ENCODE data around the gene PHC2. TPM values are rescaled to one million over a fixed set of nuclear protein-coding genes. Genes with fewer than 3 reads are reported as not detected.
A peak's percentile ranks its signal among the peaks of the same experiment; 100 is the strongest.

Gene PHC2
- total RNA-seq, 1 donor = 75.6 TPM

DNA sequence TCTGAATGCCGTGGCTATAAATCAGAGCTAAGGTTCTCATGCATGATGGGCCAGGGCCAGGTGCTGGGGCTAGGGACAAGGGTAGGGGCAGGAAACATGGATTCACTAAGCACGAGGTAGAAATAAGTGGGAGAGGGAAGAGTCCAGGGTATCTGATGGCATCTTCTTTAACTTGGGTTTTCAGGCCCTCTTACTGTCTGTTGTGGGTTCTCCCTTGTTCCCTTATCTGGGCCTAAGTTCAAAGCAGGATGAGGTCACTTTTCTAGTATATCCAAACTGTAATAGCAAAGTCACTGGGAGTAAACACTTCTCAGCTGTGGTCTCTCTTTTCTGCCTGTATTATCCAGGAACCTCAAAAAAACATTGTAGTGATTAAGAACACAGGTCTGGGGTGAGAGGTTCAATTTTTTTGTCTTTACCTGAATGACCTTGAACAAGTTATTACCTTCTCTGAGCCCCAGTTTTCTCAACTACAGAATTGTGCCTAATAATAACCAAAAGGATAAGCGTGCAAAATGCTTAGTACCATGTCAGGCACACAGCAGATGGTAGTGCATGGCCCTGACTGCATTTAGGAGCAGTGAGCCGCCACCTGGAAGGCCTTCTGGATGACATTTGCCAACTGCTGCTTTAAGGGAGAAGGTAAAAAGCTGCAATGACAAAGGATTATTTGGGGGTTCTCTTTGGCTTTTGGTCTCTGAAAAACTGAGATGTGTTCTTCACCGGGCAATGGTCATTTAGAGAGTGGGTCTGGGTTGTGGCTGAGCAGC is 56.4 kb downstream of the PHC2 start:
- peak; percentile 82 for DNase-seq (ENCODE audit: low read depth)
- TF ChIP-seq, protein P1, sequence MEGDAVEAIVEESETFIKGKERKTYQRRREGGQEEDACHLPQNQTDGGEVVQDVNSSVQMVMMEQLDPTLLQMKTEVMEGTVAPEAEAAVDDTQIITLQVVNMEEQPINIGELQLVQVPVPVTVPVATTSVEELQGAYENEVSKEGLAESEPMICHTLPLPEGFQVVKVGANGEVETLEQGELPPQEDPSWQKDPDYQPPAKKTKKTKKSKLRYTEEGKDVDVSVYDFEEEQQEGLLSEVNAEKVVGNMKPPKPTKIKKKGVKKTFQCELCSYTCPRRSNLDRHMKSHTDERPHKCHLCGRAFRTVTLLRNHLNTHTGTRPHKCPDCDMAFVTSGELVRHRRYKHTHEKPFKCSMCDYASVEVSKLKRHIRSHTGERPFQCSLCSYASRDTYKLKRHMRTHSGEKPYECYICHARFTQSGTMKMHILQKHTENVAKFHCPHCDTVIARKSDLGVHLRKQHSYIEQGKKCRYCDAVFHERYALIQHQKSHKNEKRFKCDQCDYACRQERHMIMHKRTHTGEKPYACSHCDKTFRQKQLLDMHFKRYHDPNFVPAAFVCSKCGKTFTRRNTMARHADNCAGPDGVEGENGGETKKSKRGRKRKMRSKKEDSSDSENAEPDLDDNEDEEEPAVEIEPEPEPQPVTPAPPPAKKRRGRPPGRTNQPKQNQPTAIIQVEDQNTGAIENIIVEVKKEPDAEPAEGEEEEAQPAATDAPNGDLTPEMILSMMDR (IDR thresholded peaks at IDR 0.05; ENCODE audit: insufficient read depth, low read depth, low read length) = no peak
- no peak overlapping the region for H3K4me3 ChIP-seq (ENCODE audit: low read depth, low read length)

- H3K4me3 ChIP-seq (ENCODE audit: low read depth, low read length) = no peak overlapping the region
- TF ChIP-seq, protein P1 (IDR thresholded peaks at IDR 0.05; ENCODE audit: insufficient read depth, low read depth, low read length) = no peak
- DNase-seq (ENCODE audit: low read depth) = no peak
These were observed 57.3 kb downstream of the PHC2 start for GRCh38 chr1:33373606-33374005.

DNA sequence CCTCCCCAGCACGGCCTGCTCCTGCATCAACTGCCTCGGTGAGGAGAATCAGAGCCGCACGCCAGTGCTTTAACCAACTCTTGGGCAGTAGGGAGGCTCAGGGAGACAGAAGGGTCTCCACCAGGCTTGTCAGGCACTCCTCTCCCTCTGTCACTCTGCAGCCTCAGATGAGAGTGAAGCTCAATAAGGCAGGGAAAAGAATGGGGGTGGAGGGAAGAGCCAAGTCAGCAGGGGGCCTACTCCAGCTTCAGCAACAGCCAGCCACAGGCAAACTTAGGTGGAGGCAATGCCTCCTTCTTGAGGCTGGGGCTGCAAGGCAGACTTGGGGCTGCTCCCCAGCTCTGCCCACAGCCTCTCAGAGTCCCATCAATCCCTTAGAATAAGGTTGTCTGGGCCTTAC is 58.2 kb downstream of the PHC2 start:
- DNase-seq (ENCODE audit: low read depth) = no peak
- TF ChIP-seq, protein P1 (IDR thresholded peaks at IDR 0.05; ENCODE audit: insufficient read depth, low read depth, low read length) = peak; percentile 21
- H3K4me3 ChIP-seq (ENCODE audit: low read depth, low read length) = no peak overlapping the region

DNA sequence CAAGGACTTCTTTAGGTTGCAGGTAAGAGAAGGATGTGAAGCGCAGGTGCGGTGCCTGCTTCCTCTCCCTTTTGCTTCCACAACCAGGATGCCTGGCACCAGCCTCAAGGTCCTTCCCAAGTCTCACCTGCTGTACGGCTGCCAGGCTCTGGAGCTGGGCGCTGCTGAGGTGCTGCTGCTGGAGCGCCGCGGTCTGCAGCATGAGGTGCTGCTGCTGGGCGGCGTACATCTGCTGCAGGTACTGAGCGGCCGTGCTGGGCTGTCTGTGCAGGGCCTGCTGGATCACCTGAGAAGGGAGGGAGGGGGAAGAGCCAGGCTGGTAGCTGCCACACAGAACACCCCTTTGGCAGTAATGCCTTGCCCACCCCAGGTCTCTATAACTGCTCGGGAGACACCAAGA is 58.7 kb downstream of the PHC2 start:
- DNase-seq (ENCODE audit: low read depth) = no peak
- TF ChIP-seq, protein P1 (IDR thresholded peaks at IDR 0.05; ENCODE audit: insufficient read depth, low read depth, low read length) = no peak

DNA sequence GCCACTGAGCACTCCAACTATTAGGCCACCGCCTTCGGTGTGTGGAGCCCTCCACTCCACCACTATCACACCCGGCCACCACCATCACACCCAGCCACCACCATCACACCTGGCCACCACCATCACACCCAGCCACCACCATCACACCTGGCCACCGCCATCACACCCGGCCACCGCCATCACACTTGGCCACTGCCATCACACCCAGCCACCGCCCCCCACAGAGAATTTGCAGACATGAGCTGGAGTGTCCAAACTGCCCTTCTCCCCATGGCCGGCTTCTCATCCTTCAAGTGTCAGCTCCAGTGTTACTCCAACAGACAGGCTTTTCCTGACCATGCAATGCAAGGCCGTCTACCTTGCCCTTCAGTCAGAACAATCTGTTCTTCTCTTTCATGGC is 59.6 kb downstream of the PHC2 start:
- DNase-seq (ENCODE audit: low read depth) = no peak
- TF ChIP-seq, protein P1 (IDR thresholded peaks at IDR 0.05; ENCODE audit: insufficient read depth, low read depth, low read length) = no peak
- H3K4me3 ChIP-seq (ENCODE audit: low read depth, low read length) = no peak overlapping the region

More for the DNA sequence above, 58.7 kb downstream of the PHC2 start:
- no peak overlapping the region for H3K4me3 ChIP-seq (ENCODE audit: low read depth, low read length)

GRCh38 chr1:33370827-33371226 is 60.1 kb downstream of the PHC2 start:
- TF ChIP-seq, protein P1 (IDR thresholded peaks at IDR 0.05; ENCODE audit: insufficient read depth, low read depth, low read length) = no peak
- H3K4me3 ChIP-seq (ENCODE audit: low read depth, low read length) = no peak overlapping the region
- DNase-seq (ENCODE audit: low read depth) = no peak

DNA sequence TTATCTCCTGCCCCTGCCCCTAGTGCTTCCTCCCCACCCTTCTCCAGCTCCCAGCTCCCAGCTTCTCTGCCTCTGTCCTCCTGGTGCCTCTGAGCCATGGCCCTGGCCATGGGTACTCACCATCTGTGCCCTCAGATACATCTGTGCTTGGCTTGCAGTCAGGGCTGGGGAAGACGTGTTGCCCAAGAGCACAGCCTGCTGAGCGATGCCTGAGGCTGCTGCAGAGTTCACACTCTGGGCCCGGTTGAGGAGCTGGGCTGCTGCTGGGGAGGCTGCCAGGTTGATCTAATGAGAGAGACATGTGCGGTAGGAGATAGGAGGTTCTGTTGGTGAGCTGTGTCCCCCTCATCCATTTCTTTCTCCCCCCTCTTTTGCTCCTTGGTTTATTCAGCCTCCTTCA is 60.6 kb downstream of the PHC2 start:
- TF ChIP-seq, protein P1 (IDR thresholded peaks at IDR 0.05; ENCODE audit: insufficient read depth, low read depth, low read length) = no peak
- DNase-seq (ENCODE audit: low read depth) = peak; percentile 48
- H3K4me3 ChIP-seq (ENCODE audit: low read depth, low read length) = no peak overlapping the region

All from fibroblast of villous mesenchyme (primary cell).